ENCODE measurements around the gene CCDC180. TPM values are rescaled to one million over a fixed set of nuclear protein-coding genes. Genes with fewer than 3 reads are reported as not detected.
"Not testable (repeated sequence)": the region's sequence is repeated elsewhere in the genome, so short reads cannot be mapped to it uniquely, and the experiment has no call there.

Gene CCDC180
- total RNA-seq (1 to 10 TPM; 6.6 to 7.1 TPM), total RNA-seq (0.18 to 11.5 (median 2.0) reads per million in 172 experiments)
- polyA plus RNA-seq (2013, experiment 1 of 2) = 5.3 TPM
- 5.3 TPM for polyA plus RNA-seq (2013, experiment 2 of 2)

GRCh38 chr9:97307500-97308163 lies at the start of gene CCDC180:
Gene CCDC180, plus strand, starts transcription at chr9:97307659. Its CDS starts 405 bp downstream, at chr9:97308064.
- ATAC-seq (ENCODE audit: poor library complexity) = no peak
- intact Hi-C loops (cut with DNase I, micrococcal nuclease) = no loop called here
- H3K4me3 Mint-ChIP-seq = no peak within 1 kb of the TSS
- H3K27ac Mint-ChIP-seq = no peak within 1 kb of the TSS
- ChIA-PET POLR2A (no interaction called here), CTCF (no interaction called here)
- peaks cover 17% of the 10 kb centered on the region for H3K27me3 Mint-ChIP-seq
- H3K27me3 ChIP-seq (ENCODE audit: control insufficient read depth in 1 of 2, insufficient read depth in 2 of 2, low read length in 2 of 2) = no peaks in the 10 kb centered on the region
- peaks cover 28% of the 10 kb centered on the region for H3K36me3 Mint-ChIP-seq (ENCODE audit: low read depth)
- no peaks in the 10 kb centered on the region for H3K4me1 ChIP-seq (ENCODE audit: insufficient read depth, low read length)
- no peak for TF ChIP-seq CTCF (IDR thresholded peaks at IDR 0.05)
- H3K9me3 Mint-ChIP-seq = peaks cover 5% of the 10 kb centered on the region
- H3K9me3 ChIP-seq (ENCODE audit: control insufficient read depth in 1 of 2, insufficient read depth in 1 of 2, low read length in 2 of 2) = peaks cover 0 to 7% of the 10 kb centered on the region in 2 experiments
- no peaks in the 10 kb centered on the region for H3K4me1 Mint-ChIP-seq (ENCODE audit: low read depth)
- no peak within 1 kb of the TSS for H3K27ac ChIP-seq (ENCODE audit: low read depth in 1 of 2, low read length in 2 of 2)
- H3K4me3 ChIP-seq (ENCODE audit: low read length) = no peak within 1 kb of the TSS
- DNase-seq = no peak
- H3K36me3 ChIP-seq (ENCODE audit: insufficient read depth, low read length) = peaks cover 8% of the 10 kb centered on the region

DNA sequence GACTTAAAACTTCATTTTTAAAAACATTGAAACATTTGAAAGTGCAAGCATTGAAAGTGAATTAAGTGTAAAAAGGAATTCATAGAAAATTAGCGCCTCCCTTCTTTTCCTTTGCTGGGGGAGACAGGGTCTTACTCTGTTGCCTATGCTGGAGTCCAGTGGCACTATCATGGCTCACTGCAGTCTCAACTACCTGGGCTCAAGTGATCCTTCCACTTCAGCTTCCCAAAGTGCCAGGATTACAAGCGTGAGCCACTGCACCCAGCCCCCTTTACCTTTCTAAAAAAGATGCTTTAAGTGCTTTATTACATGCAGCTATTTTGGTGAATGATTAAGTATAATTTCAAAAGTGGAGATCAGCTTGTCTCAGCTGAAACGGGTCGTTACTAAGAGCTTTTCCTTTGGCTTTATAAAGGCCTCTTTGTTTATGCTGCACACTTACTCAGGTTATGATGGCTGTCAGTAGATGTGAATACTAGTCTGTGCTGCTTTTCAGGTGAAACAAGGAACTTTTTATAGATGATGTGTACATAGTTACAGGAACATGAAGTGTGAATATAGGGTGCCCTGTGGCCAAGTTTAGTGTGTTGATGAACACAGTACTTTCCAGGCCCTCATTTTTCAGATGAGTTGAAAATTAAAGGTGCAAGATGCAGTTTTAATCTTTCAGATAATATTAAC lies 47.5 kb upstream of the CCDC180 start:
- POLR2A ChIA-PET; H3K27ac Mint-ChIP-seq; H3K27ac ChIP-seq (ENCODE audit: low read depth in 1 of 2, low read length in 2 of 2); ATAC-seq (ENCODE audit: poor library complexity); H3K27me3 ChIP-seq (ENCODE audit: control insufficient read depth in 1 of 2, insufficient read depth in 2 of 2, low read length in 2 of 2); H3K4me3 Mint-ChIP-seq; intact Hi-C loops (cut with DNase I, micrococcal nuclease); H3K4me3 ChIP-seq (ENCODE audit: low read length); CTCF ChIA-PET; H3K36me3 Mint-ChIP-seq (ENCODE audit: low read depth); H3K36me3 ChIP-seq (ENCODE audit: insufficient read depth, low read length); H3K9me3 ChIP-seq (ENCODE audit: control insufficient read depth in 1 of 2, insufficient read depth in 1 of 2, low read length in 2 of 2); H3K4me1 ChIP-seq (ENCODE audit: insufficient read depth, low read length); DNase-seq; H3K27me3 Mint-ChIP-seq; H3K4me1 Mint-ChIP-seq (ENCODE audit: low read depth); H3K9me3 Mint-ChIP-seq: not testable (repeated sequence)

DNA sequence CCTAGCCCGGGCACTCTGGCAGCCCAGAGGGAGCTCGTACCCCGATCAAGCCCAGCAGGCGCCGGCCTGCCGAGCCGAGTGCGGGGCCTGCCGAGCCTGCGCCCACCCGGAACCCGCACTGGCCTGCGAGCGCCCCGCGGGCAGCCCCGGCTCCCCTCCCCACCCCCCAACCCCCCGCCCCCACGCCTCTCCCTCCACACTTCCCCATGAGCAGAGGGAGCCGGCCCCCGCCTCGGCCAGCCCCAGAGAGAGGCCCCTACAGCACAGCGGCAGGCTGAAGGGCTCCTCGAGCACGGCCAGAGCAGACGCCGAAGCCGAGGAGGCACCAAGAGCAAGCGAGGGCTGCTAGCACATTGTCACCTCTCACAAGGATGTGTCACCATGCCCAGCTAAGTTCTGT lies 36.2 kb upstream of the CCDC180 start:
- Histone ChIP-seq H3K4me1 (ENCODE audit: insufficient read depth, low read length) (no peaks in the 10 kb centered on the region), H3K36me3 (ENCODE audit: insufficient read depth, low read length) (peaks cover 3% of the 10 kb centered on the region), H3K4me3 (ENCODE audit: low read length) (no peak overlapping the region), H3K27ac (ENCODE audit: low read depth in 1 of 2, low read length in 2 of 2) (no peak overlapping the region), H3K9me3 (ENCODE audit: control insufficient read depth in 1 of 2, insufficient read depth in 1 of 2, low read length in 2 of 2) (no peaks in the 10 kb centered on the region), H3K27me3 (ENCODE audit: control insufficient read depth in 1 of 2, insufficient read depth in 2 of 2, low read length in 2 of 2) (no peaks in the 10 kb centered on the region)
- Mint-ChIP-seq H3K9me3 (no peaks in the 10 kb centered on the region), H3K4me1 (ENCODE audit: low read depth) (no peaks in the 10 kb centered on the region), H3K36me3 (ENCODE audit: low read depth) (peaks cover 13% of the 10 kb centered on the region), H3K4me3 (no peak overlapping the region), H3K27ac (no peak overlapping the region), H3K27me3 (no peaks in the 10 kb centered on the region)
- DNase-seq = no peak
- ATAC-seq (ENCODE audit: poor library complexity) = no peak
- ChIA-PET CTCF (no interaction called here), POLR2A (no interaction called here)
- no peak for TF ChIP-seq CTCF (IDR thresholded peaks at IDR 0.05)
- intact Hi-C loops (cut with DNase I, micrococcal nuclease) = no loop called here
